KMS-11 (cell line): ENCODE measurements around the gene AUTS2.

ENCODE experiments used
- H2AFZ ChIP-seq: fragments of 200-600 bp; sonication (generic); 2 replicates; pipeline ENCODE4 v1.6.1; 2016; ENCODE audit warnings: antibody characterized with exemption, mixed run types, low read depth
- H3K27ac ChIP-seq: fragments of 200-600 bp; sonication (generic); 2 replicates; pipeline ENCODE4 v1.6.1; 2016; ENCODE audit warnings: mild to moderate bottlenecking, mixed run types
- H3K27me3 ChIP-seq: fragments of 200-600 bp; sonication (generic); 2 replicates; pipeline ENCODE4 v1.6.1; 2017; ENCODE audit warnings: mild to moderate bottlenecking, low read depth, mixed run types, moderate library complexity; ENCODE audit not compliant: insufficient read depth
- H3K36me3 ChIP-seq: fragments of 200-600 bp; sonication (generic); 2 replicates; pipeline ENCODE4 v1.6.1; 2017; ENCODE audit warnings: mild to moderate bottlenecking, mixed run types; ENCODE audit not compliant: insufficient read depth
- H3K4me1 ChIP-seq: fragments of 200-600 bp; sonication (generic); 2 replicates; pipeline ENCODE4 v1.6.1; 2016; ENCODE audit warnings: mild to moderate bottlenecking, low read depth, mixed run types; ENCODE audit not compliant: poor library complexity, severe bottlenecking
- H3K4me2 ChIP-seq: fragments of 200-600 bp; sonication (generic); 2 replicates; pipeline ENCODE4 v1.7.0; 2016; ENCODE audit warnings: mild to moderate bottlenecking, mixed run types
- H3K4me3 ChIP-seq: fragments of 200-600 bp; sonication (generic); IDR thresholded peaks from 2 replicates; pipeline ENCODE4 v1.6.1; 2017; ENCODE audit warnings: low read depth, low read length, mixed read lengths; ENCODE audit not compliant: insufficient read depth
- H3K79me2 ChIP-seq: fragments of 200-600 bp; sonication (generic); 2 replicates; pipeline ENCODE4 v1.6.1; 2016; ENCODE audit warnings: low read depth, mixed run types; ENCODE audit not compliant: insufficient read depth
- H3K9ac ChIP-seq: fragments of 200-600 bp; sonication (generic); 2 replicates; pipeline ENCODE4 v1.6.1; 2016; ENCODE audit warnings: mild to moderate bottlenecking, mixed run types
- H4K20me1 ChIP-seq: fragments of 200-600 bp; sonication (generic); 2 replicates; pipeline ENCODE4 v1.6.1; 2016; ENCODE audit warnings: mild to moderate bottlenecking, mixed run types; ENCODE audit not compliant: insufficient read depth
- CTCF ChIP-seq: fragments of 200-600 bp; sonication (generic); conservative IDR thresholded peaks from 2 replicates; pipeline ENCODE4 v1.6.1; 2017; ENCODE audit warnings: low read depth, mild to moderate bottlenecking, antibody characterized with exemption, low read length, moderate library complexity, mixed read lengths

The AUTS2 gene

DNA sequence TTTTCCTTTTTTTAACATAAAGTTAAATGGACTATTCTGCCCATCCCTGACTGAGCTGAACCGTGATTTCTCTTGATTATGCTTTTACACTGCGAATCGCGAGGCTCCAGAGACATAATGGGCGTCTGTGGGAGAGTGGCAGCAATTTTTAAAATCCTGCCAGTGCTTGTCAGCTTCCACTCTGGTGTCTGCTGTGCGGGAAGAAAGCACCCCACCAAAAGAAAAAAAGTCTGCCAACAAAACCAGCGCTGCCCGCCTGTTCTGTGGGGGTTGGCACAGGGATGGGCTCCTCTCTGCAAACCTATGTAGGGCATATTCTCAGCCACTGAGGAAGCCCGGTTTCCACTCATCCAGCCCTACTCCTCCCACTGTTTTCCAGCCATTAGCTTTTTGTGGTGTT lies 941.3 kb downstream of the AUTS2 start:
- no peaks in the 10 kb centered on the region for H3K79me2 ChIP-seq
- no peaks in the 10 kb centered on the region for H3K27me3 ChIP-seq
- H3K4me1 ChIP-seq: peaks cover 4% of the 10 kb centered on the region
- H3K27ac ChIP-seq: no peak overlapping the region
- no peak overlapping the region for H3K4me2 ChIP-seq
- no peak for TF ChIP-seq CTCF
- no peaks in the 10 kb centered on the region for H3K36me3 ChIP-seq
- H3K9ac ChIP-seq: no peak overlapping the region
- no peak overlapping the region for H3K4me3 ChIP-seq
- H2AFZ ChIP-seq: no peak overlapping the region
- no peaks in the 10 kb centered on the region for H4K20me1 ChIP-seq

GRCh38 chr7:70540641-70541040 lies 942.4 kb downstream of the AUTS2 start:
- H2AFZ ChIP-seq: no peak overlapping the region
- H3K4me2 ChIP-seq: no peak overlapping the region
- no peaks in the 10 kb centered on the region for H3K27me3 ChIP-seq
- H3K9ac ChIP-seq: no peak overlapping the region
- no peak overlapping the region for H3K4me3 ChIP-seq
- H3K4me1 ChIP-seq: peaks cover 4% of the 10 kb centered on the region
- no peaks in the 10 kb centered on the region for H3K79me2 ChIP-seq
- H3K36me3 ChIP-seq: no peaks in the 10 kb centered on the region
- H4K20me1 ChIP-seq: no peaks in the 10 kb centered on the region
- TF ChIP-seq CTCF: no peak
- H3K27ac ChIP-seq: no peak overlapping the region

DNA sequence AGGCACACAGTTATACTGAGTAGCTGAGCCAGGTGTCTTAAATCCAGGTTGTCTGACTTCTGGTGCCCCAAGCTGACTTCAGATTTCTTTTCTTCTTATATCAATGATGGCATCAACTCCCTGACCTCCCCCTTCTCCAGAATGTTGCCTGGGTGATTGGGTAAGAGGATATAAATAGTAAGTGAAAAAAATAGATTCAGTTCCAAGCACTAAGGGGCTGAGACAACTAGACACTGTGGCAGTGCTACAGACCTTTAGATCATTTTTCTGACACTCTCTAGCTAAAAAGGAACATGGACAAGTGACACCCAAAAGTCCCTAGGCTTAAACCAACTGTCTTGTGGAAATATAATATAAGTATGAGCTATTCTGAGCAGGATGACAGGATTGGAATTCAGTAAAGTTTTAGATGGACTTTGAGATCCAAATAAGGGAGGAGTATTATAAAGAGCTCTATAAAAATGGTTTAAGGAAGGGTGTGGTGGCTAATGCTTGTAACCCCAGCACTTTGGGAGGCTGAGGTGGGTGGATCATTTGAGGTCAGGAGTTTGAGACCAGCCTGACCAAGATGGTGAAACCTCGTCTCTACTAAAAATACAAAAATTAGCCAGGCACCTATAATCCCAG lies 944.6 kb downstream of the AUTS2 start:
- Histone ChIP-seq H3K4me1 (peaks cover 6% of the 10 kb centered on the region), H3K4me3 (no peak overlapping the region), H3K27me3 (no peaks in the 10 kb centered on the region), H2AFZ (no peak overlapping the region), H4K20me1 (no peaks in the 10 kb centered on the region), H3K9ac (no peak overlapping the region), H3K79me2 (no peaks in the 10 kb centered on the region), H3K27ac (no peak overlapping the region), H3K4me2 (no peak overlapping the region), H3K36me3 (no peaks in the 10 kb centered on the region)
- TF ChIP-seq CTCF: no peak

- TF ChIP-seq CTCF: no peak
These were observed 945.7 kb downstream of the AUTS2 start for GRCh38 chr7:70544016-70544415.

More at GRCh38 chr7:70544016-70544415, 945.7 kb downstream of the AUTS2 start:
- H4K20me1 ChIP-seq: no peaks in the 10 kb centered on the region
- H3K4me3 ChIP-seq: no peak overlapping the region
- no peak overlapping the region for H3K4me2 ChIP-seq
- no peak overlapping the region for H3K27ac ChIP-seq
- H3K79me2 ChIP-seq: no peaks in the 10 kb centered on the region
- H2AFZ ChIP-seq: no peak overlapping the region
- peaks cover 8% of the 10 kb centered on the region for H3K4me1 ChIP-seq
- no peak overlapping the region for H3K9ac ChIP-seq
- H3K36me3 ChIP-seq: no peaks in the 10 kb centered on the region
- H3K27me3 ChIP-seq: no peaks in the 10 kb centered on the region
